DMS153 treated with DMSO at 0.1 percent for 48 hours (cell line): ENCODE data around the gene SLC6A6.

Source experiments
- DNase-seq: peaks from one replicate; lab custom pipeline; 2025; ENCODE audit not compliant: unreplicated experiment; lab: John Stamatoyannopoulos, UW

The SLC6A6 gene

DNA sequence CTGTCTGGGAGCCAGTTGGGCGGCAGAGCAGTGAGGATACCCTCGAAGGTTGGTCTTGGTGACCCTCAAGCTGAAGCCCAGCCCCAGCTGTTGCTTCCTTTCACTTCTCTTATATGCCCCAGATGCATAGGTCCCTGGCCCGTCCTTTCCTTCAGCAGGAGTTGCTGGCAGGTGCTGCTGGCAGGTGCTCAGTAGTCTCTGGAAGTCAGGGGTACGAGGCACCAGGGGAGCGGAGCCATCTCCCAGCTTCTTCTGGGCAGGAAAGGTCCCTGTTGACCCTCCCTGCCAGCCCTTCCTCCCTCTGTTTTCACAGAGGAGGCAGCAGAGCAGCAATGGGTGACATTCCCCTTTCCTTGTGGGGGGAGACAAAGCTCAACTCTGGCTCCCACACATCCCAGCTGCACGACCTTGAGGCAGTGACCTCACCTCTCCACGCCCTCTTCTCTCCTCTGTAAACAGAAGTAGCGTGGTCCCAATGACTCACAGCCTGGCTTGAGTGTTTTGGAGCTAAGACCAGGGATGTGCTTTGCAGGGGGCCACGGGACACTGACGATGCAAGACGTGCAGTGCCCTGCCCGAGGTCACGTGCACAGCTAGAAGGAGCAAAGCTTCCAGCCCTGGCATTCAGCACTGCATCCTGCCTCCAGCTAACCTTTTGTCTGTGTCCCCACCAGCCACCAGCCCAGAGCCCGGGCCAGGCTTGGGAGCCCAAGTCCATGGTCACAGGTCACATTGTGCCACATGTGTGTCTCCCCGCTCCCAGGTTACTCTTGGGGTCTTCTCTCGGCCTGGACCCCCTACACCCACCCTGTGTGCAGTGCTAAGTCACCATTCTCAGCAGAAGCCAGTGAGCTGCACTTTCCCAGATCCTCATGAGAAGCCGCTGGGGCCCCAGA, 49.7 kb downstream of the SLC6A6 start:
- no peak for DNase-seq

DNA sequence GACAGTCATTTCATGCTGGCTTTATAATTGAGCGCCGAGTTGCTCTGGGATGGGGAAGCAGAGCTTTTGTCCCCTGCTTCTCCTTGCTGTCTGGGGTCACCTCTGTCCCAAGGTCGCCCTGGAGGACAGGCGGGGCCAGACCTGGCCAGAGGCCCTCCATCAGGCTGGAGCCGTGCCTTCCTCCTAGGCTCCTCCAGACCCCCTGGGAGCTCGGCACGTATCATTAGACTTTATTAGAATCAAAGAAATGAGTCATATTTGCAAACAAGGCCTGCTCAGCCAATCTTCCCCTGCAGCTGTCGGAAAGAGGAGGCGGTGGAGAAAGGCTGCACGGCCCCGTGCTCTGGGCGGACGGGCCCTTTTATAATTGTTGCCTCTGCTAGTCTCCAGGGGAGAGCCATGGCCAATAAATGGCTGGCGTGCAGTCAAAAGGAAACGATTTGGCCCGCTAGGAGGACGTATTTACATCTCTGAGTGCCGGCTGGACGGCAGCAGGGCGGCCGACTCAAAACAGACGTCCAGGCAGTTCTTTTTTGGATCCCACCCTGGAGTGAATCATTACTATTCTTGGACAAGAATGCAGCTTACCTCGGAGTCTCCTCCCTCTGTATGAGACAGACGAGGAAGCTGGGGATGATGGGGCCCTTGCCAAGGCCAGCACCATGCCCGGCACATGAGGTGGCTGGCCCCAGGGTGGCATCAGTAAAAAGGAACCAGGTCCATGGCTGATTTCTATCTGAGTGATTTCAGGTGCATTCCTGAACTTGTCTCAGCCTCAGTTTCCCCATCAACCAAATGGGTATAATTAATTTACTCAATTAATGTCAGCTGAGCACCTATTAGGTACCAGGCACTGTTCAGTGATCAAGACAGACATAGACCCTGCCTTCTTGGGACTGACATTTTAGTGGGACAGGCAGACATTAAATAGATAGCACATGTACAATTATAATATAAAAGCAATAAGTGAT, 50.6 kb downstream of the SLC6A6 start:
- DNase-seq, result peak; percentile 70

DNA sequence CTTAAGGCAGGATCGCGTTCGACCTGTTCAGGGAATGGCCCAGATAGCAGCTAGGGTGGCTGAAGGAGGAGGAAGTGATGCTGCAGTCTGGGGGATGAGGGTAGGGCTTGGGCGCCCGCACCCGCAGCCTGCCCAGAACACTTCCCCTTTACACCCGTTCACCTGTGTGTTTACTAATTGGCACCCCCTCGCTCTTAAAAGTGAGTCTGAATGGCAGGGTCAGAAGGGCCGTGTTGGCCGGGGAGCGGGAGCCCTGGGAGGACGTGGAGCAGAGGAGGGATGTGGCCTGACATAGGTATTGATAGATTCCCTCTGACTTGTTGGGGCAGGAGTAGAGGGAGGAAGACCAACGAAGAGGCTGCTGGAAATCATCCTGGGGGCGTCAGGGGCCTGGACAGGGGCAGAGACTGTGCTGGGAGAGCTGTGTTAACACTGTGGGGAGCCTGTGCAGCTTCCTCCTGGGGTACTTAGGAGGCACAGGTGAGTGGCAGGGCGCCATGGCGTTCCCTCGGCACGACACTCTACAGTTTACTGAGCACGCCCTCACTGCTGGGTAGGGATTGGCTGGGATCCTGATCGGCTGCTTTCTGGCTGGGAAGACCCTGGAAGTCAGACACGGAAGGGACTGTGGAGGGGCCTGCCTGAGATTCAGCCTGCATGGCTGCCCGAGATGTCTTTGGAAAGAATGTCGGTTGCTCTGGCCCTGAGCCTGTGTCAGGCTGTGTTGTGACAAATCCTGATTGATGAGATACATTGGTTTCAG, 51.7 kb downstream of the SLC6A6 start:
- DNase-seq, result no peak

DNA sequence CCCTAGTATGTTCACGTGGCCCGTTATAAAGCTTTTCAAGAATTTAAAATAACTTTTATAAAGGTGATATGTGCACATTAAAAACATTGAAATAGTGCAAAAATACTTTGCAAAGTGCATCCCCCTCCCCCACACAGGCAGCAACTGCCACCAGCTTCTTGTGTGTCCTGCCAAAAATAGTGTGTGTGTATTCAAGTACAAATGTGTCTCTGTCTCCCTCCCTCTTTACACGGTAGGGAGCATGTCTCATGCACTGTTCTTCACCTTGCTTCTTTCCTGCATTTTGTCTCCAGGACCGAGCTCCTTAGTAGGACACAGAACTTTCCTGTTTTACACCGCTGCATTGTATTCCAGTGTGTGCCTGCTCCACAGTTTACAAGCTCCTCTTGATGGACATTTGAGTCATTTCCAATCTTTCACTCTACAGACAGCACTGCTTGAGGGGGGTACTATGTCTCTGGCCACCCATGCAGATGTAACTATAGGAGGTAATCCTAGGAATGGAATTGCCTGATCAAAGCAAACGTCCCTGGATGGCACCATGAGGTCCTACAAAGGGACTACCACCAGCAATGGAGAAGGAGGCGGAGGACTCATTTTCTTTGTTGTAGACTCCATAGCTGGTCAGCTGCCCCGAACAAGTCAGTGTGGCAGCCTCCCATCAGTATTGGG, 52.4 kb downstream of the SLC6A6 start:
- no peak for DNase-seq

- no peak for DNase-seq
These were observed 53.3 kb downstream of the SLC6A6 start for GRCh38 chr3:14455571-14456317.

DNA sequence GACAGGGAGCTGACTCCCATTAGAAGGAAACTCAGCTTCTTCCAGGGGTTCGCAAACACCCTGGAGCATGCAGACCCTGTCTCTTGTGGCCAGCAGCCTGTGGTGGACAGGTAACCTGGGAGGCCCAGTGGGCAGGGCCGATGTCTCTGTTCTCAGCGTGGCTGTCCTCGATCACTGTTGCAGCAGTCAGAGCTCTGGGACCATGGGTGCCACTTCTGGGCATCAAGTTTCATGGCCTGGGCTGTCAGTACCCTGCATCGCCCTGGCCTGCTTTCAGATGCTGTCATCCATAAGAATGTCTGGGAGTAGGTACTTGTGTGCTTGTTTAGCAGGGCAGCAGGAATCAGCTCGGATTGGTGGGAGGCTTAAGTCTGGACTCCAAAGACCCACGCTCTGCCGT, 54.4 kb downstream of the SLC6A6 start:
- DNase-seq, result no peak

DNA sequence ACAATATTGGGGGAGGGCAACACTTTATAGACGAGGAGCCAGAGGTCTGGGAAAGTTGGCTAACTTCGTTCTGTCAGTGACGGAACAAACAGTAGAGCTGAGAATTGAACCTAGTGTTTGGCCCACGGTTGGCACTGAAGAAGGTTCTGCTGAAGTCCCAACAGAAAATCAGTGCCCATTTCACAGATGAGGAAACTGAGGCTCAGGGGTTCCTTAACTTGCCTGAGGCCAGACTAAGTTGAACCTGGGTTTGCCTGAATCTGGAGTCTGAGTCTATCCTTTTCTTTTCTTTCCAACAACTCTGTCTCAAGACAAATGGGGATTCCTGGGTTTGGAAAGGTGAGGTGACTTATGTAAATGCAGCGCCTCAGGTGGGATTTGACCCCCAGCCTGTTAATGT, 55.1 kb downstream of the SLC6A6 start:
- DNase-seq, result no peak

GRCh38 chr3:14457999-14458398, 55.6 kb downstream of the SLC6A6 start:
- no peak for DNase-seq

DNA sequence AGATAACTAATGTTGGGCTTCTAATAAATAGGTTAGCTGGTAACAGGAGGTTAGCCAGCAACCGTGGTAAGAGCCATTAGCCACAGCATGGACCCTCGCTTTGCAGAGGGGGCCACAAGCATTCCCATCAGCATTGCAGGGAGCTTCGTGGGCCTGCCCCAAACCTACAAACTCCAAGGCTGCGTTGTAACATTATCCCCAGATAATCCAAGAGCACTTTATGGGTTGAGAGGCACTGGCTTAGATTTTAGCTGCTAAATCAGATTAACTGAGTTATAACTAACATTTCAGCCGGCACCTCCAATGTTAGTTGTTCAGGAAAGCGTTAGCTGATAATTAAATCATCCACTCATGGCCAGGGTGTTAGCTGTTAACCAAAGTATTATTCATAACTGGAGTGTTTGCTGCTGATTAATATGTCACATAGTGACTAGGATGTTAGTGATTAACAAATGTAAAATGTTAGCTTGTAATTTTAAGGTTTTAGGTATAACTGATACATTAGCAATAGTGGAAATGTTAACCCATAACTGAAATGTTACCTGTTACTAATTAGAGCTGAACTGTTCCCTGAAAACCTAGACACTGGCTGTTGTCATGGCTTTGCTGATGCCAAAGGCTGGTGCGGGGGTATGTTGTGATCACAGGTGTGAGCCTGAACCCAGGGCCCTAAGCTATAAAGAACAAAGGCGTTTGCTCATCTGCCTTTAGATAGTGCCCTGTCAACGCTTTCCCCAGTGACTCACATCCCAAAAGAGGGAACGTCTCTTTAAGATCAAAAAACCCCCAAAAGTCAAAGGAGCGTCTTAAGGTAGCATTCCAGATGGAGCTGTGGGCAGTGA, 56.2 kb downstream of the SLC6A6 start:
- DNase-seq, result no peak

DNA sequence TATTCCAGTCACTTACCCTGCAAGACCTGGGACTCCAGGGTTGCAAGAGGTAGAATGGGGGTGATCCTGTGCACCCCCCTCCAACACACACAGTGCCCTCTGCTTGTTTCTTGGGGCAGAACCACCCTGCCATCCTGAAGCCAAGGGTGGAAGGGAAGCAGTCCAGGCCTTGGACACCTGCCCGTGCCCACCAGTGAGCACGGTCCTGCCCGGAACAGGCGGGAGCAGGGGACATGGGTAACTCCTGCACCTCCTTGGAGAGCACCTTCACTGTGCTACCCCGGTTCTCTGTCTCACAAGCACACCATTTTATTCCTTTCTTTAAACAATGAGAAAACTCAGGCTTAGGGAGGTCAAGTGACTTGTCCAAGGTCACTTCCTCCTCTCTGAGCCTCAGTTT, 57.0 kb downstream of the SLC6A6 start:
- DNase-seq, result no peak

DNA sequence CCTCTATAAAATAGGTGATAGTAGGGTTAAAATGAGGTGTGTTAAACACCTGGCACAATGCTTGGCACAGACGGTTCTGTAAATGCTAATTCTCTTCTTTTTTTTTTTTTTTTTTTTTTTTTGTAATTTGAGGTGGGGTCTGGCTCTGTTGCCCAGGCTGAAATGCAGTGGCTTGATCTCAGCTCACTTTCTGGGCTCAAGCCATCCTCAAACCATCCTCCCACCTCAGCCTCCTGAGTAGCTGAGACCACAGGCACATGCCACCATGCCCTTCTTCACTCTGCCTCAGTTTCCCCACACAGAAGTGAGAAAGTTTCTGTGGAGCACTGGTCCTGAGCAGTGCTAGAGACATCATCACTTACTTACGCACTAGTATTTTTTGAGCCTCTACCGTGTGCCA, 57.4 kb downstream of the SLC6A6 start:
- no peak for DNase-seq

DNA sequence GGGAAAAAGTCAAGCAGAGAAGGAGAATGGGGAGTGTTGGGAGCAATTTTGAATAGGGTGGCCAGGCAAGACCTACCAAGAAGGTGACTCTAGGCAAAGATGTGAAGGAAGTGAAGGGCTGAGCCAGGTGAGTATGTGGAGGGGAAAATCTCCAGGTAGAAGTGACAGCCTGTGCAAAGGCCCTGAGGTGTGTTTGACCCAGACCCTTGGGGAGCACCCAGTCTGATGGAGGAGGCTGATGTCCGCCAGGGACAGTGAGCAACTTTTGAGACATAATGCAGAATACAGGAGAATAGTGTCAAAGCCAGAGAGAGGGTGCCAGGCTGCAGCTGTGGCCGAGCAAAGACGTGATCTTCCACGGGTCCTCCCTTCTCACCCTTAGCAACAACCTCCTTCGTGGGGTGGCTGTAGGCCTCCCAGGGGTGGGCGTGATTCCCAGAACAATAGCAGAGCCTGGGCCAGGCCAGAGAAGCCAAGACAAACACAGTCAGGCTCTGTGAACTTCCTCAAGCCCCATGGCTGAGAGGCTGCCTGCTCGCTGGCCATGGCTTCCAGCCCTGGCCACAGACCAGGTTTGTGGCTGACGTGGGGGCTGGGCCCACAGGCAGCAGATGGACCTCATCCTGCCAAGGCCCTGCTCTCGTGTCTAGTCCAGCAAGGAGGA, 58.1 kb downstream of the SLC6A6 start:
- DNase-seq, result no peak

DNA sequence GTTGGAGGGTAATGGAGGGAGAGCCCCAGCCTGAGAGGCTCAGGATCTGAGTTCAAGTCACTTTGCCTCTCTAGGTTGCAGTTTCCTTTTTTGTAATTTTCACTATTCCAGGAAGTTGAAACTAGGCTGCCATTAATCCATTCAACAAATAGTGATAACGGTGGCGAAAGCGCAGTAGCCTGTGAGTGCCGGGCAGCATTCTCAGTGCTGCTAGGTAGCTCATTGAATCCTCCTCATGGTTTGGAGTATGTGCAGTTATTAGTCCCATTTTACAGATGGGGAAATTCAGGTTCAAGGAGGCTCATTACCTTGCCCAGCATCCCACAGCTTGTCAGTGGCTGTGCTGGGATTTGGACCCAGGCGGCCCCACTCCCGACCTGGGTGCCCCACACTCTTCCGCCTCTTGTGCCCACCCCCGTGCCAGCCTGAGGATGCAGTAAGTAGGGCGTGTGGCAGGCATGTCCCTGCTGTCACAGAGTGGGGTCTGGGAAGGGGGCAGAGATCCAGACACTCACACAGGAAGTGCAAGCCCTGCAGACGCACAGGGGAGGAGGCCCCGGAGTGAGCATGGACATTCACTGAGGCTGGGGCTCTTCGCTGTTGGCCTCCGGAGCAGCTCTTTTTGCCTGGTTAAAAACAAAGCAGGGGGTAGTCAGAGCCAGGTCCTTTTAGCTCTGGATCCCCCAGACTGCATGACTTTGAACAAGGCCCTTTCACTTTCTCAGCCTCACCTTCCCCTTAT, 58.8 kb downstream of the SLC6A6 start:
- no peak for DNase-seq

DNA sequence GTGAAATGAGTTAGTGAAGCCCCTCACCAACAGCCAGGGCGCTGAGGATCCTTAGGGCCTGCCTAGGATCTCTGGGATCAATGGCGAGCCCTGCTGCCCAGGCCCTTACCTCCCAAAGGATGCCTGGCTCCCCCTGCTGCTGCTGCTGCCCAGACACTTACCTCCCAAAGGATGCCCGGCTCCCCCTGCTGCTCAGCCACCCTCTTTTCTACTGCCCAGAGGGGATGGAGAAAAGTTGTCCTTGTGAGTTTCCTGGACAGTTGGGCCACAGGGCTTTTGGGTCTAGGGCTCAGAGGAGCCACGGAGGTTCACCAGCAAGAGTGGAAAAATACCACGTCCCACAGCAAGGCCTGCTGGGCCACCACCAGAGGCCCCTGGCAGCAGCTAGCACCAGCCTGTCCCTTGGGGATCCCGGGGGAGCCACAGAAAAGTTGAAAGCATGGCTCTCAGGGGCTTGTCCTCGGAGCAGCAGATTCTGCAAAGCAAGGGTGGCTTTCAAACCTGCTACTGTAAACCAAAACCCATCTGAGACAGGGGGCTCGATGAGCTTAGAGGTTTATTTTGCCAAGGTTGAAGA, 59.4 kb downstream of the SLC6A6 start:
- DNase-seq, result peak; percentile 9

- DNase-seq, result no peak
These were observed 60.3 kb downstream of the SLC6A6 start for GRCh38 chr3:14462738-14463137.

GRCh38 chr3:14463330-14464140, 61.1 kb downstream of the SLC6A6 start:
- no peak for DNase-seq

DNA sequence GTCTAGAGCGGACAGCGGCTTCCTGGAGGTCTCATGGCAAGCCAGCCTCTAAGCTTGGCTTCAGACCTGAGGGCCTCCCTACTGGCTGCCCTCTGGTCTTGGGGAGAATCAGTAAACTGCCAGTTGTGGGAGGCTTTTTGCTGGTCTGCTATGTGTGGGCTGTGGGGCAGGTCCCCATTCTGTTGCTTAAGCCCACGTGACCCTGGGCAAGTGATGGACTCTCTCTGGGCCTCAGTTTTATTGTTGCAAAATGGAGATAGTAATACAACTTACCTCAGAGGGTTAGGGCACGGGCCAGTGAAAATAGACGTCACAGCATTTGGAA, 61.7 kb downstream of the SLC6A6 start:
- no peak for DNase-seq
